B cell (primary cell): ENCODE results near the gene FREM3. TPM values are rescaled to one million over a fixed set of nuclear protein-coding genes. Genes with fewer than 3 reads are reported as not detected.

ENCODE experiments used
- ATAC-seq: fragments of 200-7000 bp; cut with Tn5 transposase; one replicate; pipeline ENCODE4 v1.10.0; 2021; ENCODE audit warnings: low read depth, mild to moderate bottlenecking, moderate number of reproducible peaks, moderate library complexity
- CTCF ChIA-PET: fragments of 350-600 bp; sonication (Branson Sonifier 250); formaldehyde crosslinking; loops from one replicate; lab custom pipeline; 2021; ENCODE audit warnings: antibody characterized with exemption, inconsistent platforms; lab: Charles Lee
- POLR2A ChIA-PET: fragments of 350-600 bp; sonication (Branson Sonifier 250); formaldehyde crosslinking; loops from one replicate; lab custom pipeline; 2021; ENCODE audit warnings: antibody characterized with exemption; lab: Charles Lee
- DNase-seq: peaks from one replicate; pipeline ENCODE4 v3.0.0; 2013
- H2AFZ ChIP-seq: 2 replicates; pipeline ENCODE4 v1.6.1; 2012; ENCODE audit warnings: mild to moderate bottlenecking, low read depth, low read length; ENCODE audit not compliant: insufficient read depth, poor library complexity, severe bottlenecking
- H3K27ac ChIP-seq, 2 donors: 1 replicate in 1 of 2; 2 replicates in 1 of 2; pipeline ENCODE4 v1.5.1; 2012 to 2013; ENCODE audit warnings: low read length in 2 of 2, mild to moderate bottlenecking in 2 of 2, moderate library complexity in 1 of 2
- H3K27me3 ChIP-seq, 4 experiments: fragments of 200-600 bp in 1 of 4; sonication (generic) in 1 of 4; replicated peaks in 1 of 4; 1 replicate in 2 of 4; 2 replicates in 2 of 4; pipeline versions ENCODE4 v1.6.1 to v1.7.0; 2013 to 2016; ENCODE audit warnings: low read length in 3 of 4, mild to moderate bottlenecking in 2 of 4, mixed read lengths in 1 of 4, moderate library complexity in 1 of 4; ENCODE audit not compliant: insufficient read depth in 4 of 4, control insufficient read depth in 3 of 4; ENCODE audit errors: control extremely low read depth in 1 of 4
- H3K36me3 ChIP-seq, 2 experiments: replicated peaks in 1 of 2; 1 replicate in 1 of 2; 2 replicates in 1 of 2; pipeline versions ENCODE4 v1.6.1 to v1.7.1; 2013; ENCODE audit warnings: low read length in 1 of 2; ENCODE audit not compliant: insufficient read depth in 2 of 2, control insufficient read depth in 1 of 2; ENCODE audit errors: control extremely low read depth in 1 of 2, extremely low read depth in 1 of 2
- H3K4me1 ChIP-seq, 2 donors: fragments of 200-600 bp in 1 of 2; sonication (generic) in 1 of 2; 1 replicate in 1 of 2; 2 replicates in 1 of 2; pipeline versions ENCODE4 v1.5.1 to v1.6.1; 2013 to 2017; ENCODE audit warnings: low read length in 2 of 2; ENCODE audit not compliant: control insufficient read depth in 2 of 2, insufficient read depth in 2 of 2
- H3K4me2 ChIP-seq: replicated peaks from 2 replicates; pipeline ENCODE3; 2012; ENCODE audit warnings: mild to moderate bottlenecking, low read depth, low read length; ENCODE audit not compliant: poor library complexity, severe bottlenecking
- H3K4me3 ChIP-seq, 5 experiments: fragments of 200-600 bp in 1 of 5; sonication (generic) in 1 of 5; 1 replicate in 3 of 5; 2 replicates in 2 of 5; pipeline versions ENCODE4 v1.5.1 to v1.7.0; 2011 to 2016; ENCODE audit warnings: low read length in 4 of 5, mild to moderate bottlenecking in 4 of 5, low read depth in 2 of 5, control low read depth in 1 of 5, moderate library complexity in 1 of 5; ENCODE audit not compliant: insufficient read depth in 1 of 5; ENCODE audit errors: control extremely low read depth in 1 of 5, extremely low read depth in 1 of 5
- H3K79me2 ChIP-seq: fragments of 200-600 bp; sonication (generic); one replicate; pipeline ENCODE4 v1.6.0; 2016; ENCODE audit warnings: low read length; ENCODE audit not compliant: control insufficient read depth, insufficient read depth
- H3K9ac ChIP-seq: fragments of 200-600 bp; sonication (generic); 2 replicates; pipeline ENCODE4 v1.6.1; 2017; ENCODE audit warnings: mild to moderate bottlenecking, low read length, moderate library complexity
- H3K9me3 ChIP-seq, 3 donors: one replicate each; pipeline versions ENCODE4 v1.6.1 to v1.7.1; 2013; ENCODE audit warnings: low read length in 2 of 3; ENCODE audit not compliant: control insufficient read depth in 2 of 3, insufficient read depth in 1 of 3; ENCODE audit errors: control extremely low read depth in 1 of 3
- H4K20me1 ChIP-seq: 2 replicates; pipeline ENCODE4 v1.6.0; 2012; ENCODE audit warnings: mild to moderate bottlenecking, low read length; ENCODE audit not compliant: insufficient read depth, control insufficient read depth, poor library complexity, severe bottlenecking
- H3K27ac Mint-ChIP-seq: one replicate; pipeline ENCODE4 v1.8.0; 2021; ENCODE audit warnings: mixed read lengths
- H3K27me3 Mint-ChIP-seq: one replicate; pipeline ENCODE4 v1.8.0; 2021; ENCODE audit warnings: mixed read lengths
- H3K4me1 Mint-ChIP-seq: one replicate; pipeline ENCODE4 v1.8.0; 2021; ENCODE audit warnings: mixed read lengths
- H3K4me3 Mint-ChIP-seq: one replicate; pipeline ENCODE4 v1.8.0; 2021; ENCODE audit warnings: mixed read lengths
- H3K9me3 Mint-ChIP-seq: one replicate; pipeline ENCODE4 v1.8.0; 2022; ENCODE audit warnings: mixed read lengths; ENCODE audit not compliant: insufficient read depth
- EZH2 ChIP-seq: IDR thresholded peaks from 2 replicates; pipeline ENCODE4 v1.6.1; 2012; ENCODE audit warnings: borderline replicate concordance, low read depth, mild to moderate bottlenecking, moderate library complexity, low read length; ENCODE audit not compliant: insufficient read depth, poor library complexity, severe bottlenecking
- WGBS: methylation state at CpG from one replicate; pipeline ENCODE4 v1.1.5; 2013; ENCODE audit warnings: missing lambda C conversion rate; ENCODE audit not compliant: insufficient coverage; 5-methylcytosine and 5-hydroxymethylcytosine counted together
- intact Hi-C: fragments of 100-400 bp; cut with micrococcal nuclease; formaldehyde crosslinking; loops from one replicate; pipeline ENCODE4 v1.10.0; 2022
- polyA plus RNA-seq: library from polyadenylated mRNA; depleted of rRNA; stranded (reverse); fragments of >200 nt; gene quantifications from 2 replicates; pipeline ENCODE4 v1.2.3, GENCODE V29; 2012
- total RNA-seq, 2 donors: library from RNA; stranded (reverse); fragments of 120-200 nt in 1 of 2; gene quantifications; 1 replicate in 1 of 2; 2 replicates in 1 of 2; pipeline versions ENCODE4 v1.2.3 to v1.2.4, GENCODE V29; 2013 to 2022
- TF ChIP-seq, protein P1 (sequence below): fragments of 200-600 bp; IDR thresholded peaks from one replicate; pipeline ENCODE4 v1.8.0; 2022; ENCODE audit warnings: antibody characterized with exemption, mild to moderate bottlenecking

The FREM3 gene
- total and polyA plus RNA-seq, 2 donors (not counting 1 experiment from before 2014, with no cell fraction given): not detected

DNA sequence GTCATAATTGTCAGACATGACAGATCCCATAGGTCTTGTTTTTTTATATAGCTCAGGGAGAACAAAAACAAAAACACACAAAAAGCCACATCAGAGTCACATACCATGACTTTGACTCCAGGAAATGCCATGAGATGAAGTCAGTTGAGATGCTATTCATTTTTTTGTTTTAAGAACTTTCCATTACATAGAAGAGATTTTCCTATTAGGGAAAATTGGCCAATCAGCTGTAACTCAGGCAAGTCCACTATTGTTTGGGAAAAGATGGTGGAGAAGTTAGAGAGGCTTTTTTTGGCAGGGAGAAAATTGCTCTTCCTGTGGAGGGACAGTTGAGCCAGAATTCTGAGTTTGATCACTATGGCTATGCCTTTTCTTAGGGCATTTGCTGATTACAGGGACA, 114.4 kb downstream of the FREM3 start:
- peaks cover 0 to 15% (median 4%) of the 10 kb centered on the region in 3 donors for H3K9me3 ChIP-seq
- intact Hi-C loops: no loop called here
- H3K9ac ChIP-seq: no peak overlapping the region
- Mint-ChIP-seq H3K27me3 (no peaks in the 10 kb centered on the region), H3K4me1 (no peaks in the 10 kb centered on the region), H3K9me3 (peaks cover 13% of the 10 kb centered on the region), H3K4me3 (no peak overlapping the region), H3K27ac (no peak overlapping the region)
- no peak overlapping the region for H2AFZ ChIP-seq
- no peaks in the 10 kb centered on the region for H3K27me3 ChIP-seq
- POLR2A ChIA-PET: no interaction called here
- no peaks in the 10 kb centered on the region for H4K20me1 ChIP-seq
- H3K79me2 ChIP-seq: no peaks in the 10 kb centered on the region
- ATAC-seq (no peak), DNase-seq (no peak)
- no peaks in the 10 kb centered on the region for H3K4me1 ChIP-seq
- CTCF ChIA-PET: no interaction called here
- no peak overlapping the region for H3K4me3 ChIP-seq
- H3K36me3 ChIP-seq: no peaks in the 10 kb centered on the region
- no peak overlapping the region for H3K4me2 ChIP-seq
- TF ChIP-seq, protein P1, sequence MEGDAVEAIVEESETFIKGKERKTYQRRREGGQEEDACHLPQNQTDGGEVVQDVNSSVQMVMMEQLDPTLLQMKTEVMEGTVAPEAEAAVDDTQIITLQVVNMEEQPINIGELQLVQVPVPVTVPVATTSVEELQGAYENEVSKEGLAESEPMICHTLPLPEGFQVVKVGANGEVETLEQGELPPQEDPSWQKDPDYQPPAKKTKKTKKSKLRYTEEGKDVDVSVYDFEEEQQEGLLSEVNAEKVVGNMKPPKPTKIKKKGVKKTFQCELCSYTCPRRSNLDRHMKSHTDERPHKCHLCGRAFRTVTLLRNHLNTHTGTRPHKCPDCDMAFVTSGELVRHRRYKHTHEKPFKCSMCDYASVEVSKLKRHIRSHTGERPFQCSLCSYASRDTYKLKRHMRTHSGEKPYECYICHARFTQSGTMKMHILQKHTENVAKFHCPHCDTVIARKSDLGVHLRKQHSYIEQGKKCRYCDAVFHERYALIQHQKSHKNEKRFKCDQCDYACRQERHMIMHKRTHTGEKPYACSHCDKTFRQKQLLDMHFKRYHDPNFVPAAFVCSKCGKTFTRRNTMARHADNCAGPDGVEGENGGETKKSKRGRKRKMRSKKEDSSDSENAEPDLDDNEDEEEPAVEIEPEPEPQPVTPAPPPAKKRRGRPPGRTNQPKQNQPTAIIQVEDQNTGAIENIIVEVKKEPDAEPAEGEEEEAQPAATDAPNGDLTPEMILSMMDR: no peak
- TF ChIP-seq EZH2: no peak
- H3K27ac ChIP-seq: no peak overlapping the region

DNA sequence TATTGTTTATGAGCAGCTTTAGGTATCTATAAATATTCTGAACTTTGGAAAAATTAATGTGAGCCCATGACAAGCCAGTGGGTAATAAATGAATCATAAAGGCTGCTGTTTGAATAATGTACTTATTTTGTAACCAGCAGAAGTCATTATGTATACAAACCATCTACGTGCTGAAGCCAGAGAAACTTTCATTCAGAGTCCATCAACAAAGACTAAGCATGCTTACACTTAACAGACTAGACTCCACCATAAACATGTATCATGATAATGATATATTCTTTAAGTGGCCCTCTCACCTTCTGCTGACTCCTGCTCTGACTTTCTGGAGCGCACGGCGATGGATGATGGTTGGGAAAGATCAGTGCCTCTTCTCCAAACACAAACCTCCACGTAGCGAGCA, 114.9 kb downstream of the FREM3 start:
- ChIA-PET POLR2A (no interaction called here), CTCF (no interaction called here)
- no peaks in the 10 kb centered on the region for H3K27me3 ChIP-seq
- H3K9ac ChIP-seq: no peak overlapping the region
- peaks cover 0 to 15% (median 4%) of the 10 kb centered on the region in 3 donors for H3K9me3 ChIP-seq
- H3K4me1 ChIP-seq: no peaks in the 10 kb centered on the region
- no peak overlapping the region for H3K4me2 ChIP-seq
- intact Hi-C loops: no loop called here
- Mint-ChIP-seq H3K4me3 (no peak overlapping the region), H3K9me3 (peaks cover 13% of the 10 kb centered on the region), H3K27ac (no peak overlapping the region), H3K4me1 (no peaks in the 10 kb centered on the region), H3K27me3 (no peaks in the 10 kb centered on the region)
- no peaks in the 10 kb centered on the region for H3K79me2 ChIP-seq
- no peak for TF ChIP-seq EZH2
- TF ChIP-seq, protein P1: no peak
- WGBS: 100% methylated on average over 2 of the region's 6 CpGs
- no peak overlapping the region for H2AFZ ChIP-seq
- no peak overlapping the region for H3K4me3 ChIP-seq
- no peak overlapping the region for H3K27ac ChIP-seq
- DNase-seq: no peak
- ATAC-seq: no peak
- H4K20me1 ChIP-seq: no peaks in the 10 kb centered on the region
- H3K36me3 ChIP-seq: no peaks in the 10 kb centered on the region
